Esophagus muscularis mucosa (tissue), 4 donors: ENCODE measurements around the gene SPSB1.

Experiments
- EP300 ChIP-seq: sonication (generic); formaldehyde crosslinking; IDR thresholded peaks from one replicate; pipeline ENCODE4 v1.6.1; 2017; ENCODE audit warnings: antibody characterized with exemption
- POLR2A ChIP-seq: fragments of 450-650 bp; IDR thresholded peaks from one replicate; pipeline ENCODE4 v1.6.1; 2017; ENCODE audit warnings: antibody characterized with exemption, moderate library complexity, mild to moderate bottlenecking, low read depth
- TF ChIP-seq, protein P1 (sequence below), 3 experiments: fragments of 200-600 bp in 2 of 3; fragments of 450-650 bp in 1 of 3; sonication (generic) in 2 of 3; IDR thresholded peaks; one replicate each; pipeline ENCODE4 v1.5.1; 2017 to 2019; ENCODE audit warnings: antibody characterized with exemption in 3 of 3, mild to moderate bottlenecking in 2 of 3, moderate library complexity in 1 of 3

DNA sequence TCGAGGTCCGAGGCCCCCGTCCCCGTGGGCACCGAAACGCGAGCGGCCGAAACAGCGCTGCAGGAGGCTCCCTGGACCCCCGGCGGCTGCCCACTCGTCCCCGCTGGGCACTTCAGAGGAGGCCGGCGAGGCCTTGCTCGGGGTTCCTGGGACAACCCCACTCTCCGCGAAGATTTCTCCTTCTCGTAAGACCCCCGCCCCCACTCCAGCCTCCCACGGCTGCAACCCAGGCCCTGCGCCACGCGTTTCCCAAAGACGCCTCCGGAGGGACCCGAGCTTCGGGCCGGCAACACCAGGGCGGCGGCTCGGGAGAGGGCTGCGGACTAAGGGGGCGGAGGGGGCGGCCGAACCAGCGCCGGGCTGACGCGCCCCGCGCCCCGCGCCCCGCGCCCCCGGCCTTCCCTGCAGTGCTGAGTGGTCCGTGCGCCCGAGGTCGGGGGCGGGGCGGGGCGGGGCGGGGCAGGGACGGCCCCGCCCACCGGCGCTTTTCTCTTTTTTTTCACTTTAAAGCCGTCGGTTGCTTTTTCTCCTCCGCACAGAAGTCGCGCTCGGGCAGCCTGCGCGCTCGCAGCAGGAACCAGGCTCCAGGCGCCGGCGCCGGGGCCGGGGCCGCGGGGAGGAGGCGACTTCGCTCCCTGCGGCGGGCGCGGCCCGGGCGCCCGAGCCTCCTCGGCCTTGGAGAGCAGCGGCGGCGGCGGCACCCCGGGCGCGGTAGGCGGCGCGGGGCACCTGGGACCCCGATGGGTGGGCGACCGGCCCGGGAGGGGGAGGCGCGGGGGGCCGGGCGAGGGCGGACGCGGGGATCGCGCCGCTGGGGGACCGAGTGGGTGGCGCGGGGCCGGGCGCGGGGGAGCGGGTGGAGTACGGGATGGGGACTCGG is at the start of gene SPSB1:
- TF ChIP-seq, protein P1, sequence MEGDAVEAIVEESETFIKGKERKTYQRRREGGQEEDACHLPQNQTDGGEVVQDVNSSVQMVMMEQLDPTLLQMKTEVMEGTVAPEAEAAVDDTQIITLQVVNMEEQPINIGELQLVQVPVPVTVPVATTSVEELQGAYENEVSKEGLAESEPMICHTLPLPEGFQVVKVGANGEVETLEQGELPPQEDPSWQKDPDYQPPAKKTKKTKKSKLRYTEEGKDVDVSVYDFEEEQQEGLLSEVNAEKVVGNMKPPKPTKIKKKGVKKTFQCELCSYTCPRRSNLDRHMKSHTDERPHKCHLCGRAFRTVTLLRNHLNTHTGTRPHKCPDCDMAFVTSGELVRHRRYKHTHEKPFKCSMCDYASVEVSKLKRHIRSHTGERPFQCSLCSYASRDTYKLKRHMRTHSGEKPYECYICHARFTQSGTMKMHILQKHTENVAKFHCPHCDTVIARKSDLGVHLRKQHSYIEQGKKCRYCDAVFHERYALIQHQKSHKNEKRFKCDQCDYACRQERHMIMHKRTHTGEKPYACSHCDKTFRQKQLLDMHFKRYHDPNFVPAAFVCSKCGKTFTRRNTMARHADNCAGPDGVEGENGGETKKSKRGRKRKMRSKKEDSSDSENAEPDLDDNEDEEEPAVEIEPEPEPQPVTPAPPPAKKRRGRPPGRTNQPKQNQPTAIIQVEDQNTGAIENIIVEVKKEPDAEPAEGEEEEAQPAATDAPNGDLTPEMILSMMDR (IDR thresholded peaks at IDR 0.05): peak in 1 of 3 experiments; percentile 24
- TF ChIP-seq POLR2A (peak; percentile 46), EP300 (no peak)
